Vagina (tissue), 2 donors: ENCODE results near the gene DNAI1.

Experiments
- POLR2A ChIP-seq, 2 donors: fragments of 450-650 bp; IDR thresholded peaks; one replicate each; pipeline ENCODE4 v1.6.1; 2017; ENCODE audit warnings: antibody characterized with exemption in 2 of 2, mild to moderate bottlenecking in 2 of 2, moderate library complexity in 2 of 2
- POLR2AphosphoS5 ChIP-seq, 2 donors: sonication (generic); formaldehyde crosslinking; IDR thresholded peaks; one replicate each; pipeline ENCODE4 v1.9.0; 2017; ENCODE audit warnings: antibody characterized with exemption in 2 of 2, mild to moderate bottlenecking in 2 of 2, low read depth in 1 of 2; ENCODE audit not compliant: insufficient read depth in 1 of 2
- TF ChIP-seq, protein P1 (sequence below), 3 experiments: fragments of 450-650 bp in 2 of 3; fragments of 200-600 bp in 1 of 3; sonication (generic) in 1 of 3; IDR thresholded peaks; one replicate each; pipeline ENCODE4 v1.5.1; 2017 to 2019; ENCODE audit warnings: antibody characterized with exemption in 3 of 3, mild to moderate bottlenecking in 2 of 3, moderate library complexity in 2 of 3

DNA sequence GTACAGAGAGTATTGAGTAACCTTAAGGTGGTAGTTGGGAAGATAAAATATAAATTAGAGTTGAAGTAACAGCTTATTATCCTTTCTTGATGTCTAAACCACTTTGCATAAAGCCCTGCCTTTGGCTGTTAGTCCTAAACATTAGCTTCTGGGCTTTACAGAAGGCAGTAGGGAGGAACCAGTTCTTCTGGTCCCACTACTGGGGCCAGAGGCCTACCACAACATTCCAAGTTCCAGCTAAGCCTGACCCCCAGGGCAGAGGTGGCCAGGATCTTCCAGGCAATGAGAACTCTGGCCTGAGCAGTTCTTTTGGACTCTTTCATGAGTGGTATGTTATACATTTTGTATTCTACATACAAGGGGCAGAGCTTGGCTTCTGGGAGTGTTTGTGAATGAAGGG, 26.1 kb downstream of the DNAI1 start:
- TF ChIP-seq POLR2A (IDR thresholded peaks at IDR 0.05) (no peak), POLR2AphosphoS5 (IDR thresholded peaks at IDR 0.05; ENCODE audit: insufficient read depth in 1 of 2, low read depth in 1 of 2) (no peak)
- TF ChIP-seq, protein P1, sequence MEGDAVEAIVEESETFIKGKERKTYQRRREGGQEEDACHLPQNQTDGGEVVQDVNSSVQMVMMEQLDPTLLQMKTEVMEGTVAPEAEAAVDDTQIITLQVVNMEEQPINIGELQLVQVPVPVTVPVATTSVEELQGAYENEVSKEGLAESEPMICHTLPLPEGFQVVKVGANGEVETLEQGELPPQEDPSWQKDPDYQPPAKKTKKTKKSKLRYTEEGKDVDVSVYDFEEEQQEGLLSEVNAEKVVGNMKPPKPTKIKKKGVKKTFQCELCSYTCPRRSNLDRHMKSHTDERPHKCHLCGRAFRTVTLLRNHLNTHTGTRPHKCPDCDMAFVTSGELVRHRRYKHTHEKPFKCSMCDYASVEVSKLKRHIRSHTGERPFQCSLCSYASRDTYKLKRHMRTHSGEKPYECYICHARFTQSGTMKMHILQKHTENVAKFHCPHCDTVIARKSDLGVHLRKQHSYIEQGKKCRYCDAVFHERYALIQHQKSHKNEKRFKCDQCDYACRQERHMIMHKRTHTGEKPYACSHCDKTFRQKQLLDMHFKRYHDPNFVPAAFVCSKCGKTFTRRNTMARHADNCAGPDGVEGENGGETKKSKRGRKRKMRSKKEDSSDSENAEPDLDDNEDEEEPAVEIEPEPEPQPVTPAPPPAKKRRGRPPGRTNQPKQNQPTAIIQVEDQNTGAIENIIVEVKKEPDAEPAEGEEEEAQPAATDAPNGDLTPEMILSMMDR (IDR thresholded peaks at IDR 0.05), result no peak
